Kidney (tissue), 14 donors: Measurements from ENCODE around the gene NTN4. TPM values are rescaled to one million over a fixed set of nuclear protein-coding genes. Genes with fewer than 3 reads are reported as not detected.

Experiments used
- DNase-seq, 5 donors: peaks; one replicate each; pipeline ENCODE4 v3.0.0-alpha.2; 2013 to 2020
- FAIRE-seq: peaks from 2 replicates; lab custom pipeline; 2012; peaks lifted over from hg19 to GRCh38; lab: Jason Lieb, UNC
- H3K27ac ChIP-seq, 2 donors: one replicate each; pipeline ENCODE4 v1.7.0; 2013; ENCODE audit warnings: low read depth in 2 of 2, low read length in 2 of 2, inconsistent platforms in 1 of 2
- H3K27me3 ChIP-seq: one replicate; pipeline ENCODE4 v1.7.1; 2013; ENCODE audit warnings: low read length, inconsistent platforms; ENCODE audit not compliant: control insufficient read depth, insufficient read depth
- H3K36me3 ChIP-seq, 3 donors: one replicate each; pipeline versions ENCODE4 v1.7.0 to v1.7.1; 2013; ENCODE audit warnings: low read length in 3 of 3, control low read depth in 1 of 3, inconsistent platforms in 1 of 3; ENCODE audit not compliant: insufficient read depth in 3 of 3, control insufficient read depth in 2 of 3
- H3K4me1 ChIP-seq, 3 donors: one replicate each; pipeline versions ENCODE4 v1.7.0 to v1.7.1; 2013; ENCODE audit warnings: low read length in 3 of 3, inconsistent platforms in 1 of 3, low read depth in 1 of 3; ENCODE audit not compliant: control insufficient read depth in 2 of 3, insufficient read depth in 2 of 3
- H3K4me3 ChIP-seq, 3 donors: one replicate each; pipeline versions ENCODE4 v1.7.0 to v1.8.1; 2013; ENCODE audit warnings: low read length in 3 of 3, control low read depth in 1 of 3, inconsistent platforms in 1 of 3
- H3K9ac ChIP-seq, 3 donors: one replicate each; pipeline versions ENCODE4 v1.7.0 to v1.7.1; 2013; ENCODE audit warnings: low read length in 3 of 3, control low read depth in 1 of 3, inconsistent platforms in 1 of 3
- H3K9me3 ChIP-seq, 3 donors: one replicate each; pipeline versions ENCODE4 v1.7.0 to v1.7.1; 2013; ENCODE audit warnings: low read length in 3 of 3, control low read depth in 1 of 3, inconsistent platforms in 1 of 3; ENCODE audit not compliant: control insufficient read depth in 2 of 3, insufficient read depth in 1 of 3
- intact Hi-C: fragments of 100-400 bp; cut with DNase I; formaldehyde crosslinking; loops from one replicate; pipeline ENCODE4 v1.11.1; 2022
- polyA plus RNA-seq: library from polyadenylated mRNA; stranded (reverse); fragments of 350-450 nt; fragmentation: Illumina TruSeq; extraction: RNeasy Lipid Tissue Mini Kit (QIAGEN cat#74804); gene quantifications from one replicate; pipeline ENCODE4 v1.2.3, GENCODE V29; 2014; ENCODE audit warnings: low read depth, low replicate concordance; ENCODE audit not compliant: insufficient read depth
- total RNA-seq: library from RNA; stranded (reverse); fragmentation: NEBNext Ultra II Directional; extraction: Animal tissue kit (Norgen Biotek cat#: 25700); gene quantifications from one replicate; pipeline ENCODE4 v1.2.1, GENCODE V29; 2021
- TF ChIP-seq, protein P1 (sequence below): IDR thresholded peaks from 3 replicates; pipeline ENCODE4 v1.5.1; 2012; ENCODE audit warnings: mild to moderate bottlenecking, moderate library complexity, borderline replicate concordance; ENCODE audit not compliant: insufficient read depth; ENCODE audit errors: extremely low read depth
- donor health status: control.
- donor health status: control.
- donor health status: control.
- donor health status: control.
- donor health status: control.
- donor health status: DM: yes; HTN: yes; CAD: no.
- donor health status: Normal renal cell carcinoma (clear cell type).

NTN4 gene
- total and polyA plus RNA-seq, 2 donors from 2014 or later: 71.0 to 83.2 TPM

DNA sequence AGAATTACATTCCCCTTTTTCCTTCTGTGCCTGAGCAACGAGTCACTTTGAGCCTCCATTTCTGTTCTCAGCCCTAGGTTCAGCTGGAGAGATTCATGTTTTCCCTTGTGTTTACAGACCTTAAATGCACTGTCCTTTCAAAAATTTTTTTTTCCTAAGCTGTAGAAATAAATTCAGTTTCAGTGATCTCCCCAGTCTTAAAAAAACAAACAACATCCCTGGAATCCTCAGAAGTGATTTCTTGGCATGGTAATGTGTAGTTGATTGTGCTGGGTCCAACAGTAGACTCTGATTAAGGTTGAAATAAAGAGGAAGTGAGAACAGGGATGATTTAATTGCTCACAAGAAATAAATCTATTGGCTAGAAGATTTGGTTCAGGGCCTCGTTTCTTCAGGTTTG, 89.3 kb downstream of the NTN4 start:
- H3K9ac ChIP-seq: no peak overlapping the region
- peaks cover 0 to 13% (median 4%) of the 10 kb centered on the region in 3 donors for H3K36me3 ChIP-seq
- intact Hi-C loops: no loop called here
- no peak overlapping the region for H3K4me3 ChIP-seq
- no peak overlapping the region for H3K27ac ChIP-seq
- no peak for DNase-seq
- TF ChIP-seq, protein P1, sequence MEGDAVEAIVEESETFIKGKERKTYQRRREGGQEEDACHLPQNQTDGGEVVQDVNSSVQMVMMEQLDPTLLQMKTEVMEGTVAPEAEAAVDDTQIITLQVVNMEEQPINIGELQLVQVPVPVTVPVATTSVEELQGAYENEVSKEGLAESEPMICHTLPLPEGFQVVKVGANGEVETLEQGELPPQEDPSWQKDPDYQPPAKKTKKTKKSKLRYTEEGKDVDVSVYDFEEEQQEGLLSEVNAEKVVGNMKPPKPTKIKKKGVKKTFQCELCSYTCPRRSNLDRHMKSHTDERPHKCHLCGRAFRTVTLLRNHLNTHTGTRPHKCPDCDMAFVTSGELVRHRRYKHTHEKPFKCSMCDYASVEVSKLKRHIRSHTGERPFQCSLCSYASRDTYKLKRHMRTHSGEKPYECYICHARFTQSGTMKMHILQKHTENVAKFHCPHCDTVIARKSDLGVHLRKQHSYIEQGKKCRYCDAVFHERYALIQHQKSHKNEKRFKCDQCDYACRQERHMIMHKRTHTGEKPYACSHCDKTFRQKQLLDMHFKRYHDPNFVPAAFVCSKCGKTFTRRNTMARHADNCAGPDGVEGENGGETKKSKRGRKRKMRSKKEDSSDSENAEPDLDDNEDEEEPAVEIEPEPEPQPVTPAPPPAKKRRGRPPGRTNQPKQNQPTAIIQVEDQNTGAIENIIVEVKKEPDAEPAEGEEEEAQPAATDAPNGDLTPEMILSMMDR: no peak
- H3K9me3 ChIP-seq: no peaks in the 10 kb centered on the region
- FAIRE-seq: no peak
- H3K27me3 ChIP-seq: no peaks in the 10 kb centered on the region
- peaks cover 0 to 7% (median 0%) of the 10 kb centered on the region in 3 donors for H3K4me1 ChIP-seq

DNA sequence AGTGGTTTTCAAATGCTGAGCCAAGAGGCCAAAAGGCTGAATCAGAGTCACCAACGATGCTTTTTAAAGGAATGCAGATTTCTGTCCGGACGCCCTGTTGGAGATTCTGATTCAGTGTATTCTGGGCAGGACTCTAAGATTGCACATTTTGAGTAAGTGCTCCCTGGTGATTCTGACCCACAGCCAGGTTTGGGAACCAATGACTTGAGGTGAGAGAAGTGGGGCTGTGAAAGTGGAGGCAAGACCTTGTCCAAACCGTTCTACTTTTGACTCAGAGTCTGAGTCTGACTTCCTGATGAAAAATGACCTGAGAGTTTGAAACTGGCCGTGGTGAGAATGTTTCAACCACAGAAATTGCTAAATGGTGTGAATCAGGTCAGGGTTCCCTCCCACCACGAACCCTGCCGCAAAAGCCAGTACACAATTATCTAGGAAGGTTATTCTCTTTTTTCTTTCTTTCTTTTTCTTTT, 90.2 kb downstream of the NTN4 start:
- H3K9me3 ChIP-seq: no peaks in the 10 kb centered on the region
- H3K36me3 ChIP-seq: peaks cover 0 to 5% (median 4%) of the 10 kb centered on the region in 3 donors
- H3K4me3 ChIP-seq: no peak overlapping the region
- H3K27ac ChIP-seq: no peak overlapping the region
- TF ChIP-seq, protein P1: no peak
- FAIRE-seq (no peak), DNase-seq (no peak)
- no peak overlapping the region for H3K9ac ChIP-seq
- no peaks in the 10 kb centered on the region for H3K27me3 ChIP-seq
- H3K4me1 ChIP-seq: peaks cover 0 to 7% (median 0%) of the 10 kb centered on the region in 3 donors
- intact Hi-C loops: no loop called here

DNA sequence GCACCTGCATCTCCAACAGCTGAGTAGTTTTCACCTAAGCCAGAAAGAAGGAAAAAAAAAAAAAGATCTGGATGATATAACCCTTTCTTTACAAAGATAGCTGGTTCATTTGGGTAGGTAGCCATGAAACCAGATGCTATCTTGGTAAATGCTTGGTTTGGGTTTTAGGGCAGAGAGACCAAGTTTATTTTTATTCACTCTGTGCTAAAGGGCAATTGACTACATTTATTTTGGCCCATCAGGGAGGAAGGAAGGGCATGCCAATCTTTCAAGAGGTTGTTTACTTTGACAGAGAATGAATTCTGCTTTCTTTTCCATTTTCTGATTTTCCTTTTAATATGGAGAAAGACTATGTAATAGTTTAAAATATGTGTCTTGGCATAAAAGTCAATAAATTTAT, 91.0 kb downstream of the NTN4 start:
- Histone ChIP-seq H3K9me3 (no peaks in the 10 kb centered on the region), H3K9ac (no peak overlapping the region), H3K4me3 (no peak overlapping the region), H3K27ac (no peak overlapping the region), H3K4me1 (peaks cover 0 to 7% (median 0%) of the 10 kb centered on the region in 3 donors), H3K36me3 (peaks cover 0 to 4% (median 4%) of the 10 kb centered on the region in 3 donors), H3K27me3 (no peaks in the 10 kb centered on the region)
- FAIRE-seq: no peak
- intact Hi-C loops: no loop called here
- DNase-seq: no peak
- TF ChIP-seq, protein P1: no peak

DNA sequence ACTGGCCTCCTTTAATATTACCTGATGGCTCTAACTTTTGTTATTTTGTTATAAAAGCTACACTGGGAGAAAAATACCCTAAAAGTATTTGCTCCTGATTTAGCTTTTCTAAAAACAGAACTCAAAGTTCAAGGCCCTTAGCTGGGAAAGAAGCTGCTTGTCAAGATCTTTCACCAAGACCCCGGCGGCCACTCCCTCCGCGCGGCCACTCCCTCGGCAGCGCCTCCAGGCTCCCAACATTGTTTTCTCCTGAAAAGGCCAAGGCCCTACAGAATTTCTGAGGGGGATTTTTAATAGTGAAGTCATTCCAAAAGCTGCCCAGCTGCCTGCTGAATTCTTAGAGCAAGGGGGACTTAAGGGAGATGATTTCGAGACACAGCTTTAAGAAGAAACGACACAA, 96.4 kb downstream of the NTN4 start:
- intact Hi-C loops: no loop called here
- no peak overlapping the region for H3K4me3 ChIP-seq
- FAIRE-seq (no peak), DNase-seq (no peak)
- no peaks in the 10 kb centered on the region for H3K9me3 ChIP-seq
- H3K4me1 ChIP-seq: peaks cover 0 to 2% (median 0%) of the 10 kb centered on the region in 3 donors
- no peak overlapping the region for H3K9ac ChIP-seq
- no peaks in the 10 kb centered on the region for H3K27me3 ChIP-seq
- TF ChIP-seq, protein P1: no peak
- no peak overlapping the region for H3K27ac ChIP-seq
- H3K36me3 ChIP-seq: peaks cover 0 to 7% (median 0%) of the 10 kb centered on the region in 3 donors
